COLO668 (cell line): ENCODE data around the gene FLOT1.
"Not testable (repeated sequence)": the region's sequence is repeated elsewhere in the genome, so short reads cannot be mapped to it uniquely, and the experiment has no call there.

Experiments
- DNase-seq: peaks from one replicate; lab custom pipeline; 2025; ENCODE audit not compliant: unreplicated experiment; lab: John Stamatoyannopoulos, UW

Gene FLOT1

DNA sequence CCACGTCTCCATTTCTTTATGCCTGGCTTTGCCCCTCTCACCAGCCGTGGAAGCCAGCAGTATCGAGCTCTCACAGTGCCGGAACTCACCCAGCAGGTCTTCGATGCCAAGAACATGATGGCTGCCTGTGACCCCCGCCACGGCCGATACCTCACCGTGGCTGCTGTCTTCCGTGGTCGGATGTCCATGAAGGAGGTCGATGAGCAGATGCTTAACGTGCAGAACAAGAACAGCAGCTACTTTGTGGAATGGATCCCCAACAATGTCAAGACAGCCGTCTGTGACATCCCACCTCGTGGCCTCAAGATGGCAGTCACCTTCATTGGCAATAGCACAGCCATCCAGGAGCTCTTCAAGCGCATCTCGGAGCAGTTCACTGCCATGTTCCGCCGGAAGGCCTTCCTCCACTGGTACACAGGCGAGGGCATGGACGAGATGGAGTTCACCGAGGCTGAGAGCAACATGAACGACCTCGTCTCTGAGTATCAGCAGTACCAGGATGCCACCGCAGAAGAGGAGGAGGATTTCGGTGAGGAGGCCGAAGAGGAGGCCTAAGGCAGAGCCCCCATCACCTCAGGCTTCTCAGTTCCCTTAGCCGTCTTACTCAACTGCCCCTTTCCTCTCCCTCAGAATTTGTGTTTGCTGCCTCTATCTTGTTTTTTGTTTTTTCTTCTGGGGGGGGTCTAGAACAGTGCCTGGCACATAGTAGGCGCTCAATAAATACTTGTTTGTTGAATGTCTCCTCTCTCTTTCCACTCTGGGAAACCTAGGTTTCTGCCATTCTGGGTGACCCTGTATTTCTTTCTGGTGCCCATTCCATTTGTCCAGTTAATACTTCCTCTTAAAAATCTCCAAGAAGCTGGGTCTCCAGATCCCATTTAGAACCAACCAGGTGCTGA lies 18.4 kb downstream of the FLOT1 start:
- DNase-seq, result not testable (repeated sequence)

DNA sequence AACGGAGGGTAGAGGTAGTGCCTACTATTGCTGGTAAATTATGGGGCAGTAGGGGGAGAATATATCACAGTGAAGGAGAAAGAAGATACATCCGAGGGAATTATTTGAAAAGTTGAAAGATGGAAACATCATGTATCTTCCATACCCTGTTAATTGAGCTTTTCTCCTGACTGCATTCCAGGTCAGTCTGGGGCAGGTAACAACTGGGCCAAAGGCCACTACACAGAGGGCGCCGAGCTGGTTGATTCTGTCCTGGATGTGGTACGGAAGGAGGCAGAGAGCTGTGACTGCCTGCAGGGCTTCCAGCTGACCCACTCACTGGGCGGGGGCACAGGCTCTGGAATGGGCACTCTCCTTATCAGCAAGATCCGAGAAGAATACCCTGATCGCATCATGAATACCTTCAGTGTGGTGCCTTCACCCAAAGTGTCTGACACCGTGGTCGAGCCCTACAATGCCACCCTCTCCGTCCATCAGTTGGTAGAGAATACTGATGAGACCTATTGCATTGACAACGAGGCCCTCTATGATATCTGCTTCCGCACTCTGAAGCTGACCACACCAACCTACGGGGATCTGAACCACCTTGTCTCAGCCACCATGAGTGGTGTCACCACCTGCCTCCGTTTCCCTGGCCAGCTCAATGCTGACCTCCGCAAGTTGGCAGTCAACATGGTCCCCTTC lies 19.2 kb downstream of the FLOT1 start:
- DNase-seq, result not testable (repeated sequence)

DNA sequence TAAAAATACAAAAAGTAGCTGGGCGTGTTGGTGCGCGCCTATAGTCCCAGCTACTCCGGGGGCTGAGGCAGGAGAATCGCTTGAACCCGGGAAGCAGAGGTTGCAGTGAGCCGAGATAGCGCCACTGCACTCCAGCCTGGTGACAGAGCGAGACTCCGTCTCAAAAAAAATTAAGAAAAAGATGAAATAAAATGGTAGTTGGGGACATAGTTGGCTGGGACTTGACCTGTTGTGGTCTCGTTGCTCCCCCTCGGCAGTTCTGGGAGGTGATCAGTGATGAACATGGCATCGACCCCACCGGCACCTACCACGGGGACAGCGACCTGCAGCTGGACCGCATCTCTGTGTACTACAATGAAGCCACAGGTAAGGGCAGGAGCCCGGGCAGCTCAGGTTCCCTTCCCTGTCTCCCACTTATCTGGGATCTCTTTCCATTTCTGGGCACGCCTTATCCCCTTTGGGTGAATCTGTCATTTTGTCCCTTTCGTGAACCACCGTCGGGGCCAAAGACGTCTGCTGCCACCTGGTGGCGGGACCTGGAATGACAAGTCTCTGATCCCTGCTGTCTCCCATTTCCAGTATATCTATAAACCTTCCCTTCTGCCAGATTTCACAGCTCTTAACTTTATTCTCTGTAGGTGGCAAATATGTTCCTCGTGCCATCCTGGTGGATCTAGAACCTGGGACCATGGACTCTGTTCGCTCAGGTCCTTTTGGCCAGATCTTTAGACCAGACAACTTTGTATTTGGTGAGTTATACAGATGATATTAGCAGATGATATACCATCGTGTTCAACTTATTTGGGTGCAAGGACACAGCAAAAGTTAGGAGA lies 20.0 kb downstream of the FLOT1 start:
- peak; percentile 60 for DNase-seq

DNA sequence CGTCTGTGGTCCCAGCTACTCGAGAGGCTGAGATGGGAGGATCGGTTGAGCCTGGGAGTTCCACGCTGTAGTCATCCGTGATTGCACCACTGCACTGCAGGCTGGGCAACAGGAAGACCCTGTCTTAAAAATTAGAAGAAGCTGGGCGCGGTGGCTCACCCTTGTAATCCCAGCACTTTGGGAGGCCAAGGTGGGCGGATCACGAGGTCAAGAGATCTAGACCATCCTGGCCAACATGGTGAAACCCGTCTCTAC lies 20.5 kb downstream of the FLOT1 start:
- DNase-seq, result not testable (repeated sequence)

DNA sequence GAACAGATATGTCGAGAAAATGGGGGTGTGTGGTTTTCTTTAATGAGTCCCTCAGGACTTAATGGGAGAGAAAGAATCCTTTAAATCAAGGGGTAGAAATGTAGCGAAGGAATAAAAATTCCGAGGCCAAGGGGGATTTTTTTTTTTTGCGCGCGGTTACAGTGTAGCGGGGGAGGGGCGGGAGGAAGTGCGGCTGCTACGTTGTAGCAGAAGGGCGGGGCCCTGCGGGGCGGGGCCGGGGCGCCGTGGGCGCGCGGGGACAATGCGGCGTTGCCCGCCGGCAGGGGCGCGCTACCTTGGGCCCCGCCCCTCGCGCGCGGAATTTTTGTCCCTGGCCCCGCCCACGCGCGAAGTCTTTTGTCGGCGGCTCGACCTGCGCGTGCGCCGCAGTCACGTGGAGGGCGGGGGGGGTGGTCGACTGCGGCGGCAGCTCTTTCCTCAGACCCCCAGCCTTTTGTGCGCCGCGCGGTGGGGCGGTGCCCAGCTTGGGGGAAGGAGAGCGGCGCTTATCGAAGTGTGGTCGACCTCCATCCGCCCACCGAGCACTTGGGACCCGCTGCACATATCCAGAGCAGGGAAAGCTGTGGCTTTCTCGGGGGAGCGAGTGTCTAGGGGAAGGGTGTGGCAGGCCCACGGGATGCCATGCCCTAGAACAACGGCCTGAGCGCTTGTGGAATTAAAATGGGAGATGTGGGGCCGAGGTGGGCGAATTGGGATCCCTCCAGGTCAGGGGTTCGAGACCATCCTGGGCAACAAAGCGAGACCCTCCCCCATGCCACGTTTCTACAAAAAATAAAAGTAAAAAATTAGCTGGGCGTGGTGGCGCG lies 21.1 kb downstream of the FLOT1 start:
- DNase-seq, result peak; percentile 91

DNA sequence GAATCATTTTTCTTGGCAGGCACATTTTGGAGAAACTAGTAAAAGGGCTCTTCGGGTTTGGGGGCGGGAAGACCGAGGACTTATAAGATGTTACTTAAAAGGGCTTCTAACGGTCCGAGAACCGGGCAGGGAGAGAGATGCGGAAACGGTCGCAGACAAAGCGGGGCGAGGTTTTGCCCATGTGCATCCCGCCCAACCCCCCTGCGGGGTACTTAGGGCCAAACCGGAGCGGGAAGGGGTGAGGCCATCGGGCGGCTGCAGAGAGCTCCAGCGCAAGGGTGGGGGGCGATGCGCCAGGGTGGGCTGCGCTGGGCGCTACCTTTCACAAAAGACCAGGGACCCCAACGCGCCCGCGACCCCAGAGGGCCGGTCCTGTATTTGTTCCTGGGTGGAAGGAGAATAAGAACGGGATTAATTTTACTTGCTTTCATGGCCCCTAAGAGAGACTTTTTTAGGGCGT lies 21.7 kb downstream of the FLOT1 start:
- DNase-seq, result peak; percentile 77

DNA sequence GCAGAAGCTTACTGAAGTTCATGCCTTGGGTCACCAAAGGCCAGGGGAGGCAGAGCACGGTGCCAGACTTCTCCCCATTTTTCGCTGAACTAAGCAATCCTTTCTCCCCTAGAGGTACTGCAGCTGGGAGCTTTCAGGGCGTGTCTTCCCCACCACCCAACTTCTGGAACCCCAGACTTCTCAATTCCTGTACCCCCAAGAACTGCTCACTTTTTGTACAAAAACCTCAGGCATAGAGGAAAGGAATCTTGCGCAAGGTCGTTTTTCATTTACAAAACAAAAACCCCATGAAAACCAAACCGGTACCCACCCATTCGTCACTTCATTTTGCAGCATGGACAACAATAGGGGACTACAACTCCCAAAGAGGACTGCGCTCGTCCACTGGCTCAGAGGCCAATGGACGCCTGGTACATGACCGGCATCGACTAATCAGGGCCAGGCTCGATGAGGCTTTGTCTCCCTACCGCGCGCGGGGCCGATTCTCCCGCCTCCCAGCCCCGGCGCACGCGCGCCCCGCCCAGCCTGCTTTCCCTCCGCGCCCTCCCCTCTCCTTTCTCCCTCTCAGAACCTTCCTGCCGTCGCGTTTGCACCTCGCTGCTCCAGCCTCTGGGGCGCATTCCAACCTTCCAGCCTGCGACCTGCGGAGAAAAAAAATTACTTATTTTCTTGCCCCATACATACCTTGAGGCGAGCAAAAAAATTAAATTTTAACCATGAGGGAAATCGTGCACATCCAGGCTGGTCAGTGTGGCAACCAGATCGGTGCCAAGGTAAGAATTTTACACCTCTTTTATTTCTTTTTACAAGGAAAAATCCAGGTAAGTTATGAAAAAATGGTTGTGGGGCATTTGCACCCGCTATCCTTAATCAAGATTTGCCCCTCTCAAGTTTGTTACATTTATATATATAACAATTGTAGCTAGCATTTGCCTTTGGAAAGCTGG lies 22.4 kb downstream of the FLOT1 start, which contains the start of gene TUBB:
Gene TUBB (plus strand): TSS at position 562 of the 947 bp plus-strand sequence. CDS start 155 bp downstream, at position 717.
- DNase-seq, result peak; percentile 94

DNA sequence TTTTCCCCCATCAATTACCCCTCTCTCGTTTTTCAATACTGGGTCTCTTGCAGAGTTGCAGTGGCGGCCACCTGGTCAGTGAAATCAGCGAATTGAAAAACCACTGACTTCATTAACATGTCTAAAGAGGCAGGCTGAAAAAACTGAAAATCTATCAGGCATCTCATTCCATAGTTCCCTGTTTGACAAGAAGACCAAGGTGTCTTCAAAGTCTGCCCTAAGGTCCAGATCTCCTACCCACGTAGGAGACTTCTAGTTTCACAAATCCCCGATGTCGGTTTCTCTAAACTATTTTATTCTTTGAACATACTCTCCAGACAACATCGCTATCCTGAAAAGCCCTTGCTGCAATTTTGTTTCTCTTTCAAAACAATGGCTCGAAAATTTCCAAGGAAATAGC lies 23.1 kb downstream of the FLOT1 start:
- peak; percentile 8 for DNase-seq

DNA sequence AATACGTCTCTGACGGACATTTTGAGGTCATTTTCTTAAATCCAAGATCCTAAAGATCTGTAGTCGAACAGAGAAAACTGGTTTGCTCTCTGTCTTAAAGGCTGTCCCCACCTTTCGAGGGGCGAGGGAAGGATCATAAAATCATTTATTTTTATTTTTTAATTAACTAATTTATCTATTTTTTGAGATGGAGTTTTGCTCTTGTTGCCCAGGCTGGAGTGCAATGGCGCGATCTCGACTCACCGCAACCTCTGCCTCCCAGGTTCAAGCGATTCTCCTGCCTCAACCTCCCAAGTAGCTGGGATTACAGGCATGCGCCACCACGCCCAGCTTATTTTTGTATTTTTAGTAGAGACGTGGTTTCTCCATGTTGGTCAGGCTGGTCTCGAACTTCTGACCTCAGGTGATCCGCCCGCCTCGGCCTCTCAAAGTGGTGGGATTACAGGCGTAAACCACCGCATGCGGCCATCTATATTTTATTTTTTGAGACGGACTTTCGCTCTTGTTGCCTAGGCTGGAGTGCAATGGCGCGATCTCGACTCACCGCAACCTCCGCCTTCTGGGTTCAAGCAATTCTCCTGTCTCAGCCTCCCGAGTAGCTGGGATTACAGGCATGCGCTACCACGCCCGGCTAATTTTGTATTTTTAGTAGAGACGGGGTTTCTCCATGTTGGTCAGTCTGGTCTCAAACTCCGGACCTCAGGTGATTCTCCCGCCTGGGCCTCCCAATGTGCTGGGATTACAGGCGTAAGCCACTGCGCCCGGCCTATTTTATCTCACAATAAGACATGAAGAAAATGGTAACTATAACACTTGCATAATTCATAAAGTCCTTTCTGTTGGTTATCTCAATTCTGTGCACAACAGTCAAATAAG lies 24.4 kb downstream of the FLOT1 start:
- not testable (repeated sequence) for DNase-seq

DNA sequence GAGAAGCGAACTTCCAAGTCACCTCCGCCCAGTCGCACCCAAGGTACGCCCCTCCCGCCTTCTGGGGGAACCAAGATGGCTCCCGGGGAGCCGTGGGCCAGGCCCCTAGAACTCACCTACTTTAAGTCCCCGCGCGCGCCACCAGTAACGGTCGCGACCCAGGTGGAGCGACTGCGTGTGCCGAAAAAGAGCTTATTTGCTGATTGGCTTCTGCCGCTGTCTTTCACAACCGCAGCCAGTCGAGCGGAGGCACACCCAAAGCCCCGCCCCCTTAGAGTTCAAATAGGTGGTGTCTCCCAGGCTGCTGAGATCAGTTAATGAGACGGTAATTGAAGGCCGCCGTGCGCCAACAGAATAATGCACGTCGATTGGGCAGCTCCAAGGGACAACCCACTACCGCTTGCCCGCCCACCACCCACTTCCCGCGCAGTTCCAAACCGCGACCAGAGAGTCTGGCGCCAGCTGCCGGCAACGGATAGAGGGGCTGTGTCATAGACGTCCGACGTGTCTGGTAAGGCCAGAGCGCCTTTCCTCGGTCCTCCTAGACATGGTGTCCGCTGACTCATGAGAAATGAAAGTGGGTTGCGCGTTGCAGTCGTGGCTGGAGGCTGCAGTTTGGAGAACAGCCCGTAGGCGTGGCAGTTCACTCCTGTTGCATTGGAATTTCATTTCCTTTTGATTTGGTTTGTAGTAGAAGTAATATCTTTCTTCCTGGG lies 25.2 kb downstream of the FLOT1 start, which contains the start of gene MDC1:
Gene MDC1 (minus strand): TSS at position 153 of the 716 bp plus-strand sequence. CDS start 2,106 bp downstream, outside the sequence.
- DNase-seq, result peak; percentile 96

DNA sequence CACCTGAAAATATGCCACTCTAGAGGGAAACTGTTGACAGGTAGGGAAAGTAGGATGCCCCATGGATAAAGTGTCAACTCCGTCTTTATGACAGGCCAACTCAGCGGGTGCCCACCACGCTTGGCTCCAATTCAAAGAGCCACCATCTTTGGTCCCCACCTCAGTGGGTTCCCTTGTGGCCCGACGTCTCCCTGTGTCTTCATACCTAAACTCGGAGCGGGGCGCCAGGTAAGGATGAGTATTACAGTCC lies 25.7 kb downstream of the FLOT1 start:
- DNase-seq, result no peak

DNA sequence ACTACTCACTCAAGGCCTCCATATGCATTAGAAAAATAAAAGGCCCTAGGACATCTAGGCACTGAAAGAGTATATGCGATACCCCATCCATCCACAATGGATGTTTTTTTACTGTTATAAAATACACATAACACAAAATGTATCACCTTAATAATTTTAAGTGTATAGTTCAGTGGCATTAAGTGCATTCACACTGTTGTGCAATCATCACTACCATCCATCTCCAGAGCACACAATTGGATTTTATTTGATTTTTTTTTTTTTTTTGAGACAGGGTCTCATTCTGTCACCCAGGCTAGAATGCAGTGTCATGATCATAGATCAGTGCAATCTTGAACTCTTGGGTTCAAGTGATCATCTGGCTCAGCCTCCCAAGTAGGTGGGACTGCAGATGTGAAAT lies 28.2 kb downstream of the FLOT1 start:
- DNase-seq, result no peak

DNA sequence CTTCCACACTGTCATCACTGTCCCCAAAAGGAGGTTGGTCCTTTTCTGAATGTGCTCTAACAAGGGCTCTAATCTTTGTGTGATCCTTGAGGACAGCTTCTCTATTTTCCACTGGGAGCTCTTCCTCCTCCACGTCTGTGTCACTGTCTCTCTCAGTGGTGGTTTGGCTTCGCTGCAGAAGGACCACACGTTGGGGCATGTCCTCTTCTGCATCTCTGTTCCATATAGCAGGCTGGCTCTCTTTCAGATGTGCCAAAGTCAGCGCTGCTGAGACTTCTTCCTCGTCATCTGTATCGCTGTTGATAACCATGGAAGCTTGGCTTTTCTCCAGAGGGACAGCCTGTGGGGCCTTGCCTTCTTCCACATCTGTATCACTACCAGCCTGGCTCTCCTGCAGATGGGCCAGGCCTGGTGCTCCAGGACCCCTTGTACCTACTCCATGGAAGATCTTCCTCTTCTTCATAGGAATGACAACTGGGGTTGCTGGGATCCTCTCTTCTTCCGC lies 30.0 kb downstream of the FLOT1 start:
- no peak for DNase-seq

DNA sequence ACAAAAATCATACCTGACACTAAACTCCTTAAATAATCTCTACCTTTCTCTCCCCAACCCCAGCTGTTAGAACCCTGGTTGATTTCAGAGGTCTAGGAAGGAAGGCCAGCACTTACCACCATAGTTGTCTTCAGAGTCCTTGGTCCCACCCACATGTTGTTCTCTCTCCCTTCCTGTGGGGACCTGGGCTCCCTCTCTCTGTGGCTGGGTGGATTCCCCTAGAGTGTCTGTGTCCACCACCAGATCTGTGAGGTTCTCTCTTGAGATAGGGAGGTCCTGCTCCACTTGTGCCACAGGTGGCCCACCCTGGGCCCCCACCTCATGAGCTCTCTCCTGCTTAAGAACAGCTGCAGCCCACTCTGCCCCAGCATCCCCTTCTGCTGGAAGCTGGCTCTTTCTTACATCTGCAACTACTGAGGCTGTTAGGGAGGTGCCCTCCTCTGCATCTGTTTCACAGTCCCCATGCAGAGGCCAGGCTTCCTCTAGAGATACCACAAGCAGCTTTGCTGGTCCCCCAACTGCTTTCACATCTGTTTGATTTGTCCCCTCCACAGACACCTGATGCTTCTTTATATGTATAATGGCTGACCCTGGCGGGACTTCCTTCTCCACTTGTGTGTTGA lies 30.6 kb downstream of the FLOT1 start:
- peak; percentile 8 for DNase-seq

DNA sequence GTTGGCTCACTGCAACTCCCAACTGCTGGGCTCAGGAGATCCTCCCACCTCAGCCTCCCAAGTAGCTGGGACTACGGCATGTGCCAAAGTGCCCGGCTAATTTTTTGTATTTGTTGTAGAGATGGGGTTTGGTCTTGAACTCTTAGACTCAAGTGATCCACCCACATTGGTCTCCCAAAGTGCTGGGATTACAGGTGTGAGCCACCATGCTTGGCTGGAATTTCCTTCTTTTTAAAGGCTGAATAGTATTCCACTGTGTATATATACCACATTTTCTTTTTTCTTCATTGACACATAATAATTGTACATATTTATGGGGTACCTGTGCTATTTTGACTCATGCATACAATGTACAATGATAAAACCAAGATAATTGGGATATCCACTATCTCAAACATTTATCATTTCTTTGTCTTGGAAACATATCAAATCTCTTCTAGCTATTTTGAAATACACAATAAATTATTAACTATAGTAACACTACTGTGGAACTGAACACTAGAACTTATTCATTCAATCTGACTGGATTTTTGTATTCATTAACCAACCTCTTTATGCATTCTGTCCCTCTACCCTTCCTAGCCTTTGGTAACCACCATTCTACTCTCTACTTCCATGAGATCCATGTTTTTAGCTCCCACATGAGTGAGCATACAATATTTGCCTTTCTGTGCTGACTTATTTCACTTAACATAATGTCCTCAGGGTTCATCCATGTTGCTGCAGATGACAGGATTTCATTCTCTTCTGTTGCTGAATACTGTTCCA lies 33.2 kb downstream of the FLOT1 start:
- no peak for DNase-seq

DNA sequence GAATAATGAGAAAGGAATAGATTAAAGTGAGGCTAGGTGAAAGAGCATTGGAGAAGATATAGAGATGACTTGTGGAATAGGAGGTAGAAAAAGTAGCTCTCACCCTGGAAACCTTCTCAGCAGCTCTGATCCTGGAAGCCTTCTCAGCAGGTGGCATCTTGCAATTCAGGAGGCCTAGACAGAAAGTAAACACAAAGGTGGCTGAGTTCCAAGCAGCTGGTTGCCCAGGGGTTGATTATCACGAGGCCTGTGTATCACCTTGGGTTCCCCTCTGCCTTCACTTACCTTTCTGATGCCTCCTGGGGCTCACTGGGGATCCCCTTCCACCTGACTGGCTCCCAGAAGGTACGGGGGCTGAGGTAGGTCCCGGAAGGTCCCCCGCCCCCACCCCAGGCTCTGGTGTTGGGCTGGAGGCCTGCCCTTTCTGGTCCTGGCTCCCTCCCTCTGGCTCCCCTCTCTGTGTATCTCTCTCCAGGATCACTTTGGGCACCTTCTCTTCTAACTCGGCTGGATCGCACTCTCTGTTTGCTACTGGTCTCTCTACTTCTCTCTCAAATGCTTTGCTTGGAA lies 35.1 kb downstream of the FLOT1 start:
- DNase-seq, result peak; percentile 71
